ENCODE measurements around the gene CHADL.
"Not testable (repeated sequence)": the region's sequence is repeated elsewhere in the genome, so short reads cannot be mapped to it uniquely, and the experiment has no call there.

The CHADL gene

DNA sequence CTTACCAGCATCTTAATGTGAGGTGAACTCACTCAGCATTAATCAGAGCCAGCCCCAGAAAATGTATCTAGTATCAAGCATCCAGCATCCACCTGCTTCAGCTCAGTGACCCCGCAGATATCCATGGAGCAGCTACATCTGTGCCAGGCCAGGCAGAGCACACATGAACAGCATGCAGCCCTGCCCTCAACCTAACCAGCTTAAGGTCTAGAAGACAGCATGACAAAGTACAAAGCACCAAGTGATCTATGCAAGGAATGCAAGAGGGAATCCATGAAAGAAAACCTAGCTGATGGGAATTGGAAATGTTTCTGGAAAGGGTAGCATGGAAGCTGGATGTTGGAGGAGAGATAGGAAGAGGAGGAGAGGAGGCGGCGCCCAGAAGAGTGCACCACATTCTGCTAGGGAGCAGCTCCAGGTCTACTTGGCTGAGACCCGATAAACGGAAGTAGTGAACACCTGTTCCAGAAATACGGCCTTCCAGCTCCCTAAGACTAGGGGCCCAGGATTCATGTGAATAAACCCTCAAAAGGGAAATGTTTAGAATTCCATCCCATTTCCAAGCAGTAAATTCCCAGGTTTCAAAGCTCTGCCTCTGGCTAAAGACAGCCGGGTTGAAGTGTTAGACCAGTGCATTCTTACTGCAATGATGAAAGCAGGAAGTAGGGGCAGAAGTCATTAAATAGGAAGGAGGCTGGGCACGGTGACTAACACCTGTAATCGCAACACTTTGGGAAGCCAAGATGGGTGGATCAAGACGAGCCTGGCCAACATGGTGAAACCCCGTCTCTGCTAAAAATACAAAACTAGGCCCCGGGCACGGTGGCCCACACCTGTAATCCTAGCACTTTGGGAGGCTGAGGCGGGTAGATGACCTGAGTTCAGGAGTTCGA, 59.1 kb downstream of the CHADL start:
- no peak for DNase-seq (ENCODE audit: low spot score)

DNA sequence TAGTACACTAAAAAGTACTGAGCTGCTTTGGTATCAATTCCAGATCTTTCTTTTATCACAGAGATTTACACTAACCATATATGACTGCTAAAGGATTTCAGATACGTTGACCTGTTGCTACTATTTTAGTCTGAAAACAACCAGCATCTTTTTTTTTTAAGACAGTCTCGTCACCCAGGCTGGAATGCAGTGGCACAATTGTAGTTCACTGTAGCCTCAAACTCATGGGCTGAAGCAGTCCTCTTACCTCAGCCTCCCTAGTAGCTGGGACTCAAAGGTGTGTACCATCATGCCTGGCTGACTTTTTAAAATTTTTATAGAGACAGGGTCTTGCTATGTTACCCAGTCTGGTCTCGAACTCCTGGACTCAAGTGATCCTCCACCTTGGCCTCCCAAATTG, 59.8 kb downstream of the CHADL start:
- DNase-seq (ENCODE audit: low spot score), result no peak

DNA sequence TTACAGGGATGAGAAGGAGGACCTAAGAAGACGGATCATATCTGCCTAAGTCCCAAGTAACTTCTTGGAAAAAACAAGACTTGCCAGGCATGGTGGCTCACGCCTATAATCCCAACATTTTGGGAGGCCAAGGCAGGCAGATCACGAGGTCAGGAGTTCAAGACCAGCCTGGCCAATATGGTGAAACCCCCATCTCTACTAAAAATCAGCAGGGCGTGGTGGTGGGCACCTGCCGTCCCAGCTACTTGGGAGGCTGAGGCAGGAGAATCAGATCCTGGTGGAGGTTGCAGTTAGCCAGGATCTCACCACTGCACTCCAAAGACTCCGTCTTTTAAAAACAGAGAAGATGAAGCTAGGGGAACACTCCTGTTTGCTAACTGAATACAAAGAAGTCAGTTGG, 60.4 kb downstream of the CHADL start:
- DNase-seq (ENCODE audit: low spot score), result not testable (repeated sequence)

All from CD4-positive, alpha-beta T cell treated with Interleukin-2 at 100 ng/mL for 4 hours (primary cell).